Epithelial cell of prostate (primary cell): ENCODE measurements around the gene SKP1.
A peak's percentile ranks its signal among the peaks of the same experiment; 100 is the strongest.
"Not testable (repeated sequence)": the region's sequence is repeated elsewhere in the genome, so short reads cannot be mapped to it uniquely, and the experiment has no call there.

Experiments used
- DNase-seq: peaks from one replicate; pipeline ENCODE4 v3.0.0-alpha.2; 2011; ENCODE audit warnings: low read depth, low spot score
- H3K27ac ChIP-seq: fragments of 450-650 bp; 2 replicates; pipeline ENCODE4 v1.5.1; 2017; ENCODE audit warnings: mild to moderate bottlenecking

The SKP1 gene

GRCh38 chr5:134176511-134177368 is at the start of gene SKP1:
Gene SKP1 (minus strand): TSS chr5:134176950. CDS start chr5:134174022, 2,928 bp downstream.
- peak; percentile 39 for DNase-seq
- peak within 1 kb of the TSS; percentile 96 for H3K27ac ChIP-seq

- peak; percentile 87 for DNase-seq
- H3K27ac ChIP-seq = peak within 1 kb of the TSS; percentile 98
Observed at GRCh38 chr5:134225780-134226440, 49.2 kb upstream of the SKP1 start, which contains the start of gene PPP2CA. Gene PPP2CA (minus strand): TSS chr5:134226073. CDS start chr5:134225861, 212 bp downstream.

GRCh38 chr5:134224888-134225779 is 48.4 kb upstream of the SKP1 start:
- DNase-seq = no peak
- peak overlapping the region; percentile 98 for H3K27ac ChIP-seq

- DNase-seq = no peak
- peak overlapping the region; percentile 98 for H3K27ac ChIP-seq
Observed at GRCh38 chr5:134223406-134224248, 46.9 kb upstream of the SKP1 start.

- not testable (repeated sequence) for H3K27ac ChIP-seq, DNase-seq
Observed at GRCh38 chr5:134221690-134222089, 44.9 kb upstream of the SKP1 start.

- DNase-seq = no peak
- no peak overlapping the region for H3K27ac ChIP-seq
Observed at GRCh38 chr5:134215757-134216156, 39.0 kb upstream of the SKP1 start.

- not testable (repeated sequence) for DNase-seq, H3K27ac ChIP-seq
Observed at GRCh38 chr5:134211263-134212031, 34.7 kb upstream of the SKP1 start.

GRCh38 chr5:134209477-134210245 is 32.9 kb upstream of the SKP1 start:
- DNase-seq = no peak
- H3K27ac ChIP-seq = no peak overlapping the region

GRCh38 chr5:134207696-134208095 is 30.9 kb upstream of the SKP1 start:
- H3K27ac ChIP-seq = no peak overlapping the region
- DNase-seq = no peak

- DNase-seq = no peak
- no peak overlapping the region for H3K27ac ChIP-seq
Observed at GRCh38 chr5:134206627-134207160, 29.9 kb upstream of the SKP1 start.

GRCh38 chr5:134204575-134204974 is 27.8 kb upstream of the SKP1 start:
- DNase-seq = no peak
- H3K27ac ChIP-seq = no peak overlapping the region

- no peak overlapping the region for H3K27ac ChIP-seq
- DNase-seq = no peak
Observed at GRCh38 chr5:134203630-134204029, 26.9 kb upstream of the SKP1 start.

GRCh38 chr5:134195666-134196065 is 18.9 kb upstream of the SKP1 start:
- no peak overlapping the region for H3K27ac ChIP-seq
- no peak for DNase-seq

- no peak for DNase-seq
- no peak overlapping the region for H3K27ac ChIP-seq
Observed at GRCh38 chr5:134189031-134189430, 12.3 kb upstream of the SKP1 start.

- H3K27ac ChIP-seq = no peak overlapping the region
- no peak for DNase-seq
Observed at GRCh38 chr5:134188092-134188491, 11.3 kb upstream of the SKP1 start.

- no peak overlapping the region for H3K27ac ChIP-seq
Observed at GRCh38 chr5:134184155-134185135, 7.7 kb upstream of the SKP1 start.

GRCh38 chr5:134183481-134183880 is 6.7 kb upstream of the SKP1 start:
- H3K27ac ChIP-seq = no peak overlapping the region
- no peak for DNase-seq

More at GRCh38 chr5:134184155-134185135, 7.7 kb upstream of the SKP1 start:
- DNase-seq = no peak
